A549 treated with CORT108297 at 1 μM for 4 hours (cell line): ENCODE data around the gene MAGEA4. TPM values are rescaled to one million over a fixed set of nuclear protein-coding genes. Genes with fewer than 3 reads are reported as not detected.

Experiments used
- total RNA-seq: library from RNA; stranded (reverse); fragments of 200-300 nt; extraction: Qiagen RNA extraction; gene quantifications from 5 replicates; pipeline ENCODE4 v1.2.3, GENCODE V29; 2022

Gene MAGEA4, protein sequence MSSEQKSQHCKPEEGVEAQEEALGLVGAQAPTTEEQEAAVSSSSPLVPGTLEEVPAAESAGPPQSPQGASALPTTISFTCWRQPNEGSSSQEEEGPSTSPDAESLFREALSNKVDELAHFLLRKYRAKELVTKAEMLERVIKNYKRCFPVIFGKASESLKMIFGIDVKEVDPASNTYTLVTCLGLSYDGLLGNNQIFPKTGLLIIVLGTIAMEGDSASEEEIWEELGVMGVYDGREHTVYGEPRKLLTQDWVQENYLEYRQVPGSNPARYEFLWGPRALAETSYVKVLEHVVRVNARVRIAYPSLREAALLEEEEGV
- total RNA-seq, result not detected in 5 replicates

DNA sequence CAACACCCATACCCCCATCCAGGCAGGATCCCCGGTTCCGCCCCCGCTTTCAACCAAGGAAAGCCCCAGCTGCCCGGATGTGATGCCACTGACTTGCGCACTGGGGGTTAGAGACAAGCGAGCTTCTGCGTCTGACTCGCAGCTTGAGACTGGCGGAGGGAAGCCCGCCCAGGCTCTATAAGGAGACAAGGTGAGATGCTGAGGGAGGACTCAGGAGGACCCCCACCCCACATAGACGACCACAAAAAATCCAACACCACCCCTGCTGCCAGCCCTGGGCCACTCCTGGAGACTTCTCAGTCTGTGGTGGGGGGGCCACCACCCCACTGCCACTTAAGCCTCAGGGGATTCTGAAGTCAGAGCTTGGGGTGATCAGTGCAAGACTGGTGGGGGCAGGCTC is at the start of gene MAGEA4:
TSS of gene MAGEA4 (plus strand) at position 110 of the 400 bp plus-strand sequence. CDS start 10,776 bp downstream, outside the sequence.

Other genes starting within 250 kb of the MAGEA4 start
- gene PRRG3, start 217.4 kb upstream of the MAGEA4 start, total RNA-seq, result not detected in 5 replicates
- gene FATE1, start 196.9 kb upstream of the MAGEA4 start, total RNA-seq, result not detected in 5 replicates
- not detected in 5 replicates for gene CNGA2, start 178.1 kb upstream of the MAGEA4 start, total RNA-seq
- gene GABRE, start 61.8 kb downstream of the MAGEA4 start, total RNA-seq, result 19.4 to 33.0 TPM (median 25.7 TPM) in 5 replicates
- 0.05 to 0.13 TPM (median 0.08 TPM) in 4 of 5 replicates, not detected in the other for gene MAGEA10, start 225.7 kb downstream of the MAGEA4 start, total RNA-seq